KMS-11 (cell line): Measurements from ENCODE around the gene AKAP10.

Experiments used
- H2AFZ ChIP-seq: fragments of 200-600 bp; sonication (generic); 2 replicates; pipeline ENCODE4 v1.6.1; 2016; ENCODE audit warnings: antibody characterized with exemption, mixed run types, low read depth
- H3K27ac ChIP-seq: fragments of 200-600 bp; sonication (generic); 2 replicates; pipeline ENCODE4 v1.6.1; 2016; ENCODE audit warnings: mild to moderate bottlenecking, mixed run types
- H3K27me3 ChIP-seq: fragments of 200-600 bp; sonication (generic); 2 replicates; pipeline ENCODE4 v1.6.1; 2017; ENCODE audit warnings: mild to moderate bottlenecking, low read depth, mixed run types, moderate library complexity; ENCODE audit not compliant: insufficient read depth
- H3K36me3 ChIP-seq: fragments of 200-600 bp; sonication (generic); 2 replicates; pipeline ENCODE4 v1.6.1; 2017; ENCODE audit warnings: mild to moderate bottlenecking, mixed run types; ENCODE audit not compliant: insufficient read depth
- H3K4me1 ChIP-seq: fragments of 200-600 bp; sonication (generic); 2 replicates; pipeline ENCODE4 v1.6.1; 2016; ENCODE audit warnings: mild to moderate bottlenecking, low read depth, mixed run types; ENCODE audit not compliant: poor library complexity, severe bottlenecking
- H3K4me2 ChIP-seq: fragments of 200-600 bp; sonication (generic); 2 replicates; pipeline ENCODE4 v1.7.0; 2016; ENCODE audit warnings: mild to moderate bottlenecking, mixed run types
- H3K4me3 ChIP-seq: fragments of 200-600 bp; sonication (generic); IDR thresholded peaks from 2 replicates; pipeline ENCODE4 v1.6.1; 2017; ENCODE audit warnings: low read depth, low read length, mixed read lengths; ENCODE audit not compliant: insufficient read depth
- H3K79me2 ChIP-seq: fragments of 200-600 bp; sonication (generic); 2 replicates; pipeline ENCODE4 v1.6.1; 2016; ENCODE audit warnings: low read depth, mixed run types; ENCODE audit not compliant: insufficient read depth
- H3K9ac ChIP-seq: fragments of 200-600 bp; sonication (generic); 2 replicates; pipeline ENCODE4 v1.6.1; 2016; ENCODE audit warnings: mild to moderate bottlenecking, mixed run types
- H4K20me1 ChIP-seq: fragments of 200-600 bp; sonication (generic); 2 replicates; pipeline ENCODE4 v1.6.1; 2016; ENCODE audit warnings: mild to moderate bottlenecking, mixed run types; ENCODE audit not compliant: insufficient read depth
- CTCF ChIP-seq: fragments of 200-600 bp; sonication (generic); conservative IDR thresholded peaks from 2 replicates; pipeline ENCODE4 v1.6.1; 2017; ENCODE audit warnings: low read depth, mild to moderate bottlenecking, antibody characterized with exemption, low read length, moderate library complexity, mixed read lengths

AKAP10 gene

GRCh38 chr17:19948116-19948943 is 29.3 kb downstream of the AKAP10 start:
- Histone ChIP-seq H3K36me3 (no peaks in the 10 kb centered on the region), H3K27ac (no peak overlapping the region), H3K9ac (no peak overlapping the region), H3K4me1 (peaks cover 15% of the 10 kb centered on the region), H3K4me2 (no peak overlapping the region), H4K20me1 (no peaks in the 10 kb centered on the region), H2AFZ (no peak overlapping the region), H3K4me3 (no peak overlapping the region), H3K79me2 (peaks cover 4% of the 10 kb centered on the region; the same call in 1 of the 2 replicates), H3K27me3 (no peaks in the 10 kb centered on the region)
- no peak for TF ChIP-seq CTCF

- Histone ChIP-seq H3K27ac (no peak overlapping the region), H3K4me2 (no peak overlapping the region), H4K20me1 (no peaks in the 10 kb centered on the region), H3K4me3 (no peak overlapping the region), H3K79me2 (no peaks in the 10 kb centered on the region), H3K27me3 (no peaks in the 10 kb centered on the region), H3K36me3 (no peaks in the 10 kb centered on the region), H3K9ac (no peak overlapping the region), H2AFZ (no peak overlapping the region), H3K4me1 (peaks cover 26% of the 10 kb centered on the region)
- TF ChIP-seq CTCF: no peak
These were observed 30.7 kb downstream of the AKAP10 start for GRCh38 chr17:19946921-19947320.

GRCh38 chr17:19945009-19945626 is 32.5 kb downstream of the AKAP10 start:
- Histone ChIP-seq H3K27ac (no peak overlapping the region), H3K9ac (no peak overlapping the region), H3K27me3 (no peaks in the 10 kb centered on the region), H3K4me3 (no peak overlapping the region), H3K4me2 (no peak overlapping the region), H2AFZ (no peak overlapping the region), H3K79me2 (no peaks in the 10 kb centered on the region; the same call in 1 of the 2 replicates), H3K4me1 (peaks cover 44% of the 10 kb centered on the region), H3K36me3 (no peaks in the 10 kb centered on the region), H4K20me1 (no peaks in the 10 kb centered on the region)
- no peak for TF ChIP-seq CTCF

- H4K20me1 ChIP-seq: no peaks in the 10 kb centered on the region
- H3K4me2 ChIP-seq: no peak overlapping the region
- H3K27ac ChIP-seq: no peak overlapping the region
- TF ChIP-seq CTCF: no peak
- H3K27me3 ChIP-seq: no peaks in the 10 kb centered on the region
- peaks cover 58% of the 10 kb centered on the region for H3K4me1 ChIP-seq
- no peaks in the 10 kb centered on the region for H3K36me3 ChIP-seq
- H3K79me2 ChIP-seq: no peaks in the 10 kb centered on the region; the same call in 1 of the 2 replicates
- no peak overlapping the region for H3K9ac ChIP-seq
- no peak overlapping the region for H2AFZ ChIP-seq
- no peak overlapping the region for H3K4me3 ChIP-seq
These were observed 34.0 kb downstream of the AKAP10 start for GRCh38 chr17:19943599-19943998.
